ENCODE data around the gene TNFRSF18. TPM values are rescaled to one million over a fixed set of nuclear protein-coding genes. Genes with fewer than 3 reads are reported as not detected.
A peak's percentile ranks its signal among the peaks of the same experiment; 100 is the strongest.

TNFRSF18 gene
- total and polyA plus RNA-seq, 2 donors = 0.77 TPM; not detected in 1

Small RNA genes lying within 50 kb of the gene (small RNA-seq; reads per million reads assigned to genes)
- gene MIR200A (34.6 reads per million, percentile 96 among the genes with 10 or more reads in this experiment), gene MIR200B (270 reads per million, percentile 98 among the genes with 10 or more reads in this experiment), gene MIR429 (93.3 reads per million, percentile 97 among the genes with 10 or more reads in this experiment)

Other genes starting within 250 kb of the TNFRSF18 start
- gene NOC2L, start 247.3 kb downstream of the TNFRSF18 start, total RNA-seq = 27.1 TPM
- gene NOC2L, start 247.3 kb downstream of the TNFRSF18 start, polyA plus RNA-seq = 59.5 TPM
- 4.5 TPM for gene KLHL17, start 246.0 kb downstream of the TNFRSF18 start, total RNA-seq
- gene KLHL17, start 246.0 kb downstream of the TNFRSF18 start, polyA plus RNA-seq = 12.0 TPM
- gene PLEKHN1, start 240.1 kb downstream of the TNFRSF18 start, total RNA-seq = 1.1 TPM
- gene PLEKHN1, start 240.1 kb downstream of the TNFRSF18 start, polyA plus RNA-seq = 4.2 TPM
- 0.32 TPM for gene PERM1, start 224.5 kb downstream of the TNFRSF18 start, total RNA-seq
- gene PERM1, start 224.5 kb downstream of the TNFRSF18 start, polyA plus RNA-seq = 0.73 TPM
- gene HES4, start 206.5 kb downstream of the TNFRSF18 start, total RNA-seq = 9.8 TPM
- gene HES4, start 206.5 kb downstream of the TNFRSF18 start, polyA plus RNA-seq = 38.5 TPM
- 41.8 TPM for gene ISG15, start 193.1 kb downstream of the TNFRSF18 start, total RNA-seq
- gene ISG15, start 193.1 kb downstream of the TNFRSF18 start, polyA plus RNA-seq = 75.7 TPM
- 43.3 TPM for gene AGRN, start 186.5 kb downstream of the TNFRSF18 start, total RNA-seq
- 38.7 TPM for gene AGRN, start 186.5 kb downstream of the TNFRSF18 start, polyA plus RNA-seq
- 2.7 TPM for gene RNF223, start 132.3 kb downstream of the TNFRSF18 start, total RNA-seq
- gene RNF223, start 132.3 kb downstream of the TNFRSF18 start, polyA plus RNA-seq = 0.73 TPM
- 7.1 TPM for gene C1orf159, start 90.5 kb downstream of the TNFRSF18 start, total RNA-seq
- gene C1orf159, start 90.5 kb downstream of the TNFRSF18 start, polyA plus RNA-seq = 12.6 TPM
- not detected for gene TTLL10, start 32.7 kb downstream of the TNFRSF18 start, total RNA-seq
- gene TTLL10, start 32.7 kb downstream of the TNFRSF18 start, polyA plus RNA-seq = 0.08 TPM
- 0.48 TPM for gene TNFRSF4, start 7.6 kb upstream of the TNFRSF18 start, total RNA-seq
- gene TNFRSF4, start 7.6 kb upstream of the TNFRSF18 start, polyA plus RNA-seq = 2.2 TPM
- 36.7 TPM for gene SDF4, start 25.4 kb upstream of the TNFRSF18 start, total RNA-seq
- 176 TPM for gene SDF4, start 25.4 kb upstream of the TNFRSF18 start, polyA plus RNA-seq
- gene B3GALT6, start 25.6 kb upstream of the TNFRSF18 start, total RNA-seq = 8.8 TPM
- gene B3GALT6, start 25.6 kb upstream of the TNFRSF18 start, polyA plus RNA-seq = 15.2 TPM
- gene C1QTNF12, start 40.1 kb upstream of the TNFRSF18 start, total RNA-seq = 0.53 TPM
- gene C1QTNF12, start 40.1 kb upstream of the TNFRSF18 start, polyA plus RNA-seq = 0.99 TPM
- 36.3 TPM for gene UBE2J2, start 67.3 kb upstream of the TNFRSF18 start, total RNA-seq
- 47.0 TPM for gene UBE2J2, start 67.3 kb upstream of the TNFRSF18 start, polyA plus RNA-seq
- 2.0 TPM for gene SCNN1D, start 73.8 kb upstream of the TNFRSF18 start, total RNA-seq
- 2.5 TPM for gene SCNN1D, start 73.8 kb upstream of the TNFRSF18 start, polyA plus RNA-seq
- gene ACAP3, start 101.3 kb upstream of the TNFRSF18 start, total RNA-seq = 40.2 TPM
- 51.2 TPM for gene ACAP3, start 101.3 kb upstream of the TNFRSF18 start, polyA plus RNA-seq
- 7.6 TPM for gene PUSL1, start 102.0 kb upstream of the TNFRSF18 start, total RNA-seq
- gene PUSL1, start 102.0 kb upstream of the TNFRSF18 start, polyA plus RNA-seq = 19.2 TPM
- 45.9 TPM for gene INTS11, start 118.1 kb upstream of the TNFRSF18 start, total RNA-seq
- gene INTS11, start 118.1 kb upstream of the TNFRSF18 start, polyA plus RNA-seq = 134 TPM
- 6.1 TPM for gene CPTP, start 118.2 kb upstream of the TNFRSF18 start, total RNA-seq
- gene CPTP, start 118.2 kb upstream of the TNFRSF18 start, polyA plus RNA-seq = 17.1 TPM
- 0.48 TPM for gene TAS1R3, start 124.7 kb upstream of the TNFRSF18 start, total RNA-seq
- 0.11 TPM for gene TAS1R3, start 124.7 kb upstream of the TNFRSF18 start, polyA plus RNA-seq
- 26.4 TPM for gene DVL1, start 142.8 kb upstream of the TNFRSF18 start, total RNA-seq
- gene DVL1, start 142.8 kb upstream of the TNFRSF18 start, polyA plus RNA-seq = 69.0 TPM
- 62.7 TPM for gene MXRA8, start 152.0 kb upstream of the TNFRSF18 start, total RNA-seq
- 159 TPM for gene MXRA8, start 152.0 kb upstream of the TNFRSF18 start, polyA plus RNA-seq
- 20.7 TPM for gene AURKAIP1, start 168.6 kb upstream of the TNFRSF18 start, total RNA-seq
- gene AURKAIP1, start 168.6 kb upstream of the TNFRSF18 start, polyA plus RNA-seq = 158 TPM
- 226 TPM for gene CCNL2, start 192.7 kb upstream of the TNFRSF18 start, total RNA-seq
- gene CCNL2, start 192.7 kb upstream of the TNFRSF18 start, polyA plus RNA-seq = 146 TPM
- gene MRPL20, start 200.7 kb upstream of the TNFRSF18 start, total RNA-seq = 55.1 TPM
- 183 TPM for gene MRPL20, start 200.7 kb upstream of the TNFRSF18 start, polyA plus RNA-seq
- 5.8 TPM for gene ANKRD65, start 214.7 kb upstream of the TNFRSF18 start, total RNA-seq
- 17.7 TPM for gene ANKRD65, start 214.7 kb upstream of the TNFRSF18 start, polyA plus RNA-seq
- gene VWA1, start 229.1 kb upstream of the TNFRSF18 start, total RNA-seq = 15.2 TPM
- 214 TPM for gene VWA1, start 229.1 kb upstream of the TNFRSF18 start, polyA plus RNA-seq
- 0.26 TPM for gene ATAD3C, start 243.1 kb upstream of the TNFRSF18 start, total RNA-seq
- 3.3 TPM for gene ATAD3C, start 243.1 kb upstream of the TNFRSF18 start, polyA plus RNA-seq